AG08395 (cell line): Measurements from ENCODE around the gene FAM50A.

Source experiments
- DNase-seq: peaks from one replicate; pipeline ENCODE4 v3.0.0; 2012; ENCODE audit warnings: mixed read lengths, low spot score

The FAM50A gene

DNA sequence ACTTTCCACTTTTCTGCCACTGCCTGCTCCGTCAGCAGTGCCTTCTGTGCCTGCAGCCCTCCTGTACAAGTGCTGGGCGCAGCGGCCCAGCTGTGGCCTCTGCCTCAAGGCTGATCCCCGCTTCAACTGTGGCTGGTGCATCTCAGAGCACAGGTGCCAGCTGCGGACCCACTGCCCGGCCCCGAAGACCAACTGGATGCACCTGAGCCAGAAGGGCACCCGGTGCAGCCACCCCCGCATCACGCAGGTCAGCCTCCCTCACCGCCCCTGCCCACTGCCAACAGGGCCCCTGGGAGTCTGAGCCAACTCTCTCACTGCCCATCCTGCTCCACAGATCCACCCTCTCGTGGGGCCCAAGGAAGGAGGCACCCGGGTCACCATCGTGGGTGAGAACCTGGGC lies 21.7 kb downstream of the FAM50A start:
- DNase-seq: no peak

- no peak for DNase-seq
These were observed 22.1 kb downstream of the FAM50A start for GRCh38 chrX:154466036-154466435.

DNA sequence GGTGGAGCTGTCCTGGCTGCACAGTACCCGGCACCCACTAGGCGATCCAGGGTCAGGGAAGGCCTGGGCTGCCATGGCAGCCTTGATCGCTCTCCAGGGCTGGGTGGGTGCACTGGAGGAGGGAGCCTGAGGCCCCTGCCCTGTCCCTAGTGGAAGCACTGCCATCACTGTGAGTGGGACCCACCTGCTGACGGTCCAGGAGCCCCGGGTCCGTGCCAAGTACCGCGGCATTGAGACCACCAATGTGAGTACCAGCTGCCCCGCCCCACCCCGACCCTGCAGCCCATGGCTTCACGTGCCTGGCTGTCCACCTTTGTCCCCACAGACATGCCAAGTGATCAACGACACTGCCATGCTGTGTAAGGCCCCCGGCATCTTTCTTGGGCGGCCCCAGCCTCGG lies 23.0 kb downstream of the FAM50A start:
- no peak for DNase-seq

- no peak for DNase-seq
These were observed 23.6 kb downstream of the FAM50A start for GRCh38 chrX:154467556-154467955.

GRCh38 chrX:154468217-154468616 lies 24.3 kb downstream of the FAM50A start:
- no peak for DNase-seq

DNA sequence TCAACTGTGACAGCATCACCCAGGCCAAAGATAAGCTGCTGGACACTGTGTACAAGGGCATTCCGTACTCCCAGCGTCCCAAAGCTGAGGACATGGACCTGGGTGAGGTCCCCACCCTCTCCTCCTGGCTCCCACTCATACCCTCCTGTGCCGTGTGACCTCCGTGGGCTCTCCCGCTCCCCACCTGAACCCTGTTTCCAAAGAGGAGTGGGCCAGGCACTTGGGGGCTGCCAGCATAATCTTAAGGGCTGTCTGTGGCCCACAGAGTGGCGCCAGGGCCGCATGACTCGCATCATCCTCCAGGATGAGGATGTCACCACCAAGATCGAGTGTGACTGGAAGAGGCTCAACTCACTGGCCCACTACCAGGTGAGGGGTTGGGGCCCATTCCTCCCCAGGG lies 25.2 kb downstream of the FAM50A start:
- no peak for DNase-seq

DNA sequence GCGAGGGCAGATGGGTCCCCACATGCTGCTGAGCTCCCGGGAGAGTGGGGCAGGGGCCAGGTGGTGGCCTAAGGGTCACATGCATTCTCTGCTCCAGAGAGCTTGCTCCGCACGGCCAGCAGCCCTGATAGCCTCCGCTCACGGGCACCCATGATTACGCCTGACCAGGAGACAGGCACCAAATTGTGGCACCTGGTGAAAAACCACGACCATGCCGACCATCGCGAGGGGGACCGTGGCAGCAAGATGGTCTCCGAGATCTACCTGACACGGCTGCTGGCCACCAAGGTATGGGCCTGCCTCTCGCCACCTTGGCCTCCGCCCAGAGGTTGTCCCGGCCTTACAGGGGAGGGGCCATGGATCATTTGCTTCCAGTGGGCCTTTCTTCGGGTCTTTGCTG lies 25.9 kb downstream of the FAM50A start:
- no peak for DNase-seq

- DNase-seq: no peak
These were observed 26.5 kb downstream of the FAM50A start for GRCh38 chrX:154470434-154470833.

DNA sequence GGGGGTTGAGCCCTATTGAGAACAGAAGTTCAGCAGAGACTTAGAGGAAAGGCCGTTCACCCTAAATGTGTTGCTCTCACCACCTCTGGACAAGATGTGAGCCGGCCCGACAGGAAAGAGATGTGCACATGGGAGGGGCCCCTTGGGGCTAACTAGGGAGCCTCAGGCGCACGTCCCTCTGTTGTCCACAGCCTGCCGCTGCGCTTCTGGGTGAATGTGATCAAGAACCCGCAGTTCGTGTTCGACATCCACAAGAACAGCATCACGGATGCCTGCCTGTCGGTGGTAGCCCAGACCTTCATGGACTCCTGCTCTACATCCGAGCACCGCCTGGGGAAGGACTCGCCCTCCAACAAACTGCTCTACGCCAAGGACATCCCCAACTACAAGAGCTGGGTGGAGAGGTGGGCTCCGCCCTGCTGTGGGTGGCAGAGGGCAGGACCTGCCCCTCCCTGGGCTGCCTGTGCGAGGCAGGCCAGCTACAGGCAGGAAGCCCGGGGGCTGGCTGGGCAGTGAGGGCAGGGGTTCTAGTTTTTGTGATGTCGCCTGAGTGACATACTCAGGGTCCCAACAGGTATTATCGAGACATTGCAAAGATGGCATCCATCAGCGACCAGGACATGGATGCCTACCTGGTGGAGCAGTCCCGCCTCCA lies 27.1 kb downstream of the FAM50A start:
- DNase-seq: no peak

- DNase-seq: no peak
These were observed 28.1 kb downstream of the FAM50A start for GRCh38 chrX:154471839-154472684.

GRCh38 chrX:154472685-154473632 lies 29.0 kb downstream of the FAM50A start:
- no peak for DNase-seq

GRCh38 chrX:154473683-154474082 lies 29.7 kb downstream of the FAM50A start:
- no peak for DNase-seq

- no peak for DNase-seq
These were observed 32.9 kb downstream of the FAM50A start for GRCh38 chrX:154476821-154477220.

DNA sequence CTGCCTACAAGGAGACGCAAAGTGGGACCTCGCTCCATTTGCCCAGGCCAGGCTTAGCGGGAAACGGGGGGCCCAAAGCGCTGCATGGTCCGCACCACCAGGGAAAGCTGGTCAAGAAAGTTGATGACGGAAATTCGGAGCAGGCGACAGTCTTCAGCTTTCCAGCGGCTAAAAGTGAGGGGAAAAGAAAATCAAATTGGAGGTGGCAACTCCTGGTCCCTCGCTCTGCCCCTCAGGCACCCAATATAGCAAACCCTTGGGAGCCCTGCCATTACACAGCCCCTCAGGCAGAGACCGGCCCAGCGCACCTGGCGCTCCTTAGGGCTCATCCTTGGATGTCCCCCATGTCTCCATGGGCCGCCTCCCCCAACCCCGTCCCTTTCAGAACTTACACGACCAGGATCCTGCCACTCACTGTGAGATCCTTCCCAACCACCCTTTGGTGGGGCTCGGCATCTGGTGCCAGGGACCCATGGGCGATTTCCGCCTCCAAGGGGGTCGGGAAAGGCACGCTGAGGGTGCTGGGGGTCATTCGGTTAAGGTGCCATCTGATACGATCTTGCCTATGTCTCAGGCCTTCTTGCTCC lies 34.0 kb downstream of the FAM50A start:
- DNase-seq: no peak

DNA sequence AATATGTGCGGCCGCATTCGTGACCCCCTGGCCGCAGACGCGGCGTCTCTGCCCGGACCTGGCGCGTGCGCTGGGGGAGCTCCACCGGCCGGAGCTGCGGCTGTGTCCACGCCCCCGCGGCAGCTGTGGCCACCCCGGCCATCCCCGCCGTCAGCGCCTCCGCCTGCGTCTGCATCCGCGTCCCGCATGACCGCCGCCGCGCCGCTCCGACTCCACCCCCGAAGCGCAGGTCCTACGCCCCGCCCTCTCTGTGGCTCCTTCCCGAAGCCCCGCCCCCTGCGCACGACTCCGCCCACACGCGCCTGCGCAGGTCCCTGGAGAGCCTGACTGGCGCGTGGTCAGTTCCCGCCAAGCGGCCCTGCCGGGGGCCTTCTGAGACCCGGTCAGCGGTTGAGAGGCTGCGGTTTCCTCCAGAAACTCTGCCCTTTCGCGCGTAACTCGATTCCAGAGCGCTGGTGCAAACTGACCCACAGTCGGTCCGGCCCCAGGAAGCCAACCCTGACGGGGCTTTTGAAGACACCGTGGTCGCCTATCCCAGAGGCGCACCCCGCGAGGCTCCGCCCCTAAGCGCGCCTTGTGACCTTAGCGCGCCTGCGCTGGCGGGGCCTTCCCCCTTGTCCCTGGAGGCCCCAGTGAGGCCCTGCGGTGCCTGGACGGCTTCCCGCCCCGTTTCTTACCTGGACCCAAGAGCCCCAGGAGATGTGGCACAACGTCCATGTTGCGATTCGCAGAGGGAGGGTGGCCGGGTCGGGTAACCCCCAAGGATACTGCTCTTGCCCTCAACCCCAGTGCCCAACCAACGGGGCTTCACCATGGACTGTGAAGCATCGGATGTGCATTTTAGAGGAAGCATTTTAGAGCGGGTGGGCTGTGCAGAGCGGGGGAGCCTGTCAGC lies 35.0 kb downstream of the FAM50A start, which contains the start of gene LAGE3:
Gene LAGE3 (minus strand): TSS at position 554 of the 895 bp plus-strand sequence. CDS start 366 bp downstream, at position 188.
- DNase-seq: peak; percentile 93

- DNase-seq: no peak
These were observed 37.3 kb downstream of the FAM50A start for GRCh38 chrX:154481195-154481594.

DNA sequence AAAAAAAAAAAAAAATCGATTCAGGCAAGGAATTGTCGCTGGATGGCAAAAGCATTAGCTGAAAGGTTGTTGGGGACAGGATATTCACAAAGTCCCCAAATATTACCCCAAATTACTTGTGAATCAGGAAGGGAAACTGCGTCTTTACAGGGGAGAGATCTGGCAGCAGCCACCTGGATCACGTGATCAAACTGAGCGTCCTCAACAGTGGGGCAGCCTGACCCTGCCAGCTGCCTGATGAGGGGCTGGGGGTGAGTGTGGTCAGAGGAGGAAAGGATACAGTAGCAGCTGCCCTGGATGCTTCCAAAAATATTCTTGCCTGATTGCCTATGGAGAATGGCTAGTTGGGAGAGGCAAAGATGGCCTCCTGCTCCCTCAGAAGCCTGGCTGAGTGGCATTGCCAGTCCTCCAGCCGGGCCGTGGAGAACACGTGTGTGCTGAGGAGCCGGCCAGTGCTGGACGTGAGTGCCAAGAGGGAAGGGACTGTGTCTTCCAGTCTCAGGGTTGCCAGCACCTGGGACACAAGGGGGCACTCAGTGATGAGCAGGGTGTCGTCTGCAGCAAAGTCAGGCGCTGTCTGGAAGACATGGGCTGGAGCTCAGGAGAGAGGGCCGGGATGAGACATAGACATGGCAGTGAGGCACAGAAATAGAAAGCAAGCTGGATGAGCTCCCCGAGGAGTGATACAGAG lies 38.1 kb downstream of the FAM50A start:
- DNase-seq: no peak

DNA sequence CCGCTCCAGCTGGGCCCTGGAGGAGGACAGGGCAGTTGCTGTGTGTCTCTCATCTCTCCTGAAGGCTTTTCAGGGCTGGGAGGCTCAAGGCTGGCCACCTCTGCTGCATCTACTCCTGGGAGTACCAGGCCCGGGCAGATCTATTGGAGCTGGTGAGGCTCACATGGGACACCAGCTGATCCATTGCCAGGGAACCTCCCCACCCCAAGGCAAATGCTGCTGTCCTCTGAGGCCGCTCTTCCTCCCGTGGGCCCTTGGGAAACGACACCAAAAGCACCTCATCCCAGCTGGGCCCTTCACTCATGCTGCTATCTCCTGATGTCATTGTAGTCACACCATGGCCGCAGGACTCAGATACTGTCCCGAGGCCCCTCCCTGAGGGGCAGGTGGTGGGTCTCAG lies 38.8 kb downstream of the FAM50A start:
- no peak for DNase-seq

DNA sequence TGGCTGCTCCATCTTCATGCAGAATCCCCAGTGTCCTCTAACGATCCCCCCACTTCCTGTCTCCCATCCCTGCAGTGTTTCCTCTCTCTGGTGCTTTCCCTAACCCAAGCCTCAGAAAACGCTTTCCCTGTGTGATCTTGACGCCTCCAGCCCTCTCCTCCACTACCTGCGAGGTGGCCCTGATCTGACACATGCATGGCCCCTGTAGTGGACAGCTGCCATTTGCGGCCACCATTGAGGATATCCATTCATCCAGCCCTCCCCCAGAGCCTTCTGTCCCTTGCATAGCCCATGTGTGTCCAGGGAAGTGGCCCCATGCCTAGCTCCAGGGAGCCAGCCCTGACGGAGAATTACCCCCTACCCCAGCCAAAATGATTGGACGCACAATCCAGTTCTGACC lies 39.4 kb downstream of the FAM50A start:
- no peak for DNase-seq
